Hepatocyte (in vitro differentiated cells): ENCODE results near the gene FIP1L1. TPM values are rescaled to one million over a fixed set of nuclear protein-coding genes. Genes with fewer than 3 reads are reported as not detected.

Source experiments
- DNase-seq: peaks from one replicate; pipeline ENCODE4 v3.0.0-alpha.2; 2016; ENCODE audit warnings: low spot score
- H2AFZ ChIP-seq: fragments of 200-600 bp; sonication (generic); 2 replicates; pipeline ENCODE4 v1.6.0; 2016; ENCODE audit warnings: antibody characterized with exemption, mild to moderate bottlenecking
- H3K27ac ChIP-seq: fragments of 200-600 bp; sonication (generic); 2 replicates; pipeline ENCODE4 v1.5.1; 2016; ENCODE audit warnings: mild to moderate bottlenecking
- H3K27me3 ChIP-seq: fragments of 200-600 bp; sonication (generic); 2 replicates; pipeline ENCODE4 v1.6.1; 2016
- H3K36me3 ChIP-seq: fragments of 200-600 bp; sonication (generic); replicated peaks from 2 replicates; pipeline ENCODE4 v1.5.1; 2016; ENCODE audit warnings: low read depth; ENCODE audit not compliant: insufficient read depth
- H3K4me1 ChIP-seq: fragments of 200-600 bp; sonication (generic); 2 replicates; pipeline ENCODE4 v1.5.1; 2016; ENCODE audit warnings: mild to moderate bottlenecking, moderate library complexity; ENCODE audit not compliant: insufficient read depth
- H3K4me2 ChIP-seq: fragments of 200-600 bp; sonication (generic); 2 replicates; pipeline ENCODE4 v1.6.0; 2016
- H3K4me3 ChIP-seq: fragments of 200-600 bp; sonication (generic); 2 replicates; pipeline ENCODE4 v1.5.1; 2016; ENCODE audit warnings: mild to moderate bottlenecking
- H3K79me2 ChIP-seq: fragments of 200-600 bp; sonication (generic); 2 replicates; pipeline ENCODE4 v1.6.0; 2017; ENCODE audit warnings: mild to moderate bottlenecking
- H3K9me2 ChIP-seq: fragments of 200-600 bp; sonication (generic); replicated peaks from 2 replicates; pipeline ENCODE4 v1.6.0; 2017; ENCODE audit warnings: mild to moderate bottlenecking; ENCODE audit not compliant: insufficient read depth
- H3K9me3 ChIP-seq: fragments of 200-600 bp; sonication (generic); 2 replicates; pipeline ENCODE4 v1.5.1; 2016; ENCODE audit warnings: low read depth, mild to moderate bottlenecking
- H4K20me1 ChIP-seq: fragments of 200-600 bp; sonication (generic); 2 replicates; pipeline ENCODE4 v1.6.0; 2016; ENCODE audit warnings: mild to moderate bottlenecking; ENCODE audit not compliant: insufficient read depth, poor library complexity, severe bottlenecking
- CTCF ChIP-seq: fragments of 200-600 bp; sonication (generic); IDR thresholded peaks from 2 replicates; pipeline ENCODE4 v1.5.1; 2016; ENCODE audit warnings: antibody characterized with exemption, mild to moderate bottlenecking; ENCODE audit not compliant: poor library complexity
- EZH2 ChIP-seq: fragments of 200-600 bp; sonication (generic); IDR thresholded peaks from 2 replicates; pipeline ENCODE4 v1.6.1; 2016; ENCODE audit warnings: antibody characterized with exemption, mild to moderate bottlenecking, borderline replicate concordance
- EZH2phosphoT487 ChIP-seq: fragments of 200-600 bp; sonication (generic); IDR thresholded peaks from one replicate; pipeline ENCODE4 v1.6.1; 2018; ENCODE audit warnings: antibody characterized with exemption, mild to moderate bottlenecking, low read depth, moderate library complexity; ENCODE audit not compliant: unreplicated experiment, severe bottlenecking
- WGBS: methylation state at CpG from one replicate; pipeline ENCODE4 v1.1.6; 2016; ENCODE audit warnings: low lambda C conversion rate; ENCODE audit errors: missing lambda C conversion rate; 5-methylcytosine and 5-hydroxymethylcytosine counted together
- polyA plus RNA-seq: library from polyadenylated mRNA; unstranded; fragments of >200 nt; fragmentation: Nextera tagmentation; extraction: Ambion mirVana; gene quantifications from 2 replicates; pipeline ENCODE4 v1.2.1, GENCODE V29; 2016
- total RNA-seq: library from RNA; depleted of rRNA; stranded (reverse); fragments of >200 nt; gene quantifications from 2 replicates; pipeline ENCODE4 v1.2.3, GENCODE V29; 2014

FIP1L1 gene
- total and polyA plus RNA-seq, 2 experiments from 2014 or later, result 50.7 to 75.6 TPM

GRCh38 chr4:53478671-53479456, 101.4 kb downstream of the FIP1L1 start:
- Histone ChIP-seq H3K9me2 (no peaks in the 10 kb centered on the region), H4K20me1 (no peaks in the 10 kb centered on the region), H2AFZ (no peak overlapping the region), H3K4me2 (no peak overlapping the region), H3K4me3 (no peak overlapping the region), H3K79me2 (no peaks in the 10 kb centered on the region), H3K4me1 (peaks cover 10% of the 10 kb centered on the region), H3K9me3 (no peaks in the 10 kb centered on the region), H3K36me3 (no peaks in the 10 kb centered on the region), H3K27ac (no peak overlapping the region), H3K27me3 (no peaks in the 10 kb centered on the region)
- 97% methylated on average over 4 of the region's 4 CpGs for WGBS
- TF ChIP-seq EZH2phosphoT487 (no peak), EZH2 (no peak), CTCF (no peak)
- no peak for DNase-seq

- Histone ChIP-seq H3K9me2 (no peaks in the 10 kb centered on the region), H3K9me3 (no peaks in the 10 kb centered on the region), H3K4me3 (no peak overlapping the region), H3K79me2 (no peaks in the 10 kb centered on the region), H3K4me1 (peaks cover 10% of the 10 kb centered on the region), H4K20me1 (no peaks in the 10 kb centered on the region), H3K4me2 (no peak overlapping the region), H3K27ac (no peak overlapping the region), H3K27me3 (no peaks in the 10 kb centered on the region), H2AFZ (no peak overlapping the region), H3K36me3 (no peaks in the 10 kb centered on the region)
- TF ChIP-seq EZH2phosphoT487 (no peak), EZH2 (no peak), CTCF (no peak)
- no peak for DNase-seq
- 86% methylated on average over 5 of the region's 5 CpGs for WGBS
Observed at GRCh38 chr4:53479736-53480525, 102.5 kb downstream of the FIP1L1 start.

- Histone ChIP-seq H3K36me3 (no peaks in the 10 kb centered on the region), H2AFZ (no peak overlapping the region), H3K4me1 (peaks cover 8% of the 10 kb centered on the region), H4K20me1 (no peaks in the 10 kb centered on the region), H3K4me3 (no peak overlapping the region), H3K27me3 (no peaks in the 10 kb centered on the region), H3K27ac (no peak overlapping the region), H3K4me2 (no peak overlapping the region), H3K9me3 (no peaks in the 10 kb centered on the region), H3K79me2 (no peaks in the 10 kb centered on the region), H3K9me2 (no peaks in the 10 kb centered on the region)
- no peak for DNase-seq
- TF ChIP-seq EZH2 (no peak), EZH2phosphoT487 (no peak), CTCF (no peak)
- WGBS, result 90% methylated on average over 2 of the region's 2 CpGs
Observed at GRCh38 chr4:53480909-53481308, 103.5 kb downstream of the FIP1L1 start.
